ENCODE data around the gene MICU1.

Gene MICU1

DNA sequence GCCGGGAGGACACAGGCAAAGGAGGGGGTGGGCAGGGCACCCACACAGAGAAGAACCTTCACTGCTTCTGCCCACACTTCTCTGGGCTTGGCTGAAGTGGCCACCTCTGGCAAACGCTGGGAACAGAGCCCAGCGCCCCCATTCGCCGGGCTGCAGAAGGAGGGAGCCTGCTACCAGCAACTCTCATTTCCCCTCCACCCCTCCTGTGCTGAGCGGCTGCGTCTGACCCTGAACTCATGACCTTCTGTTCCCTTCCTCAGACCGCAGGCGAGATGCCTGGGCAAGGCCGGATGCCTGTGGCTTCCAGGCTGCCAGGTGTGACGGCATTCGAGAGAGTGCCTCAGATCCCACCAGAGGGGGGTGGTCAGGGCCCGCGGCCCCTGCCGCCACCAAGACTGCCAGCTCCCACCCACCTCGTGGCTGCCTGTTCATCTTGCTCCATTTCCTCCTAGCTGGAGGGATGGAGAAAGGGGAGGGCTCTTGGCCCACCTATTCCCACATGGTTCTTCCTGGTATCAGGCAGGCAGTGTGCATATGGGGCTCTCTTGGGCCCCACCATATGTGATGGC, 291.0 kb downstream of the MICU1 start:
- TF ChIP-seq POLR2A (IDR thresholded peaks at IDR 0.05; ENCODE audit: low read depth, low read length) (no peak; the same call in none of the 2 replicates), POLR2AphosphoS5 (IDR thresholded peaks at IDR 0.05; ENCODE audit: low read depth, low read length) (no peak)
- FAIRE-seq, result peak; percentile 95
- DNase-seq (ENCODE audit: insufficient read length), result peak; percentile 85

DNA sequence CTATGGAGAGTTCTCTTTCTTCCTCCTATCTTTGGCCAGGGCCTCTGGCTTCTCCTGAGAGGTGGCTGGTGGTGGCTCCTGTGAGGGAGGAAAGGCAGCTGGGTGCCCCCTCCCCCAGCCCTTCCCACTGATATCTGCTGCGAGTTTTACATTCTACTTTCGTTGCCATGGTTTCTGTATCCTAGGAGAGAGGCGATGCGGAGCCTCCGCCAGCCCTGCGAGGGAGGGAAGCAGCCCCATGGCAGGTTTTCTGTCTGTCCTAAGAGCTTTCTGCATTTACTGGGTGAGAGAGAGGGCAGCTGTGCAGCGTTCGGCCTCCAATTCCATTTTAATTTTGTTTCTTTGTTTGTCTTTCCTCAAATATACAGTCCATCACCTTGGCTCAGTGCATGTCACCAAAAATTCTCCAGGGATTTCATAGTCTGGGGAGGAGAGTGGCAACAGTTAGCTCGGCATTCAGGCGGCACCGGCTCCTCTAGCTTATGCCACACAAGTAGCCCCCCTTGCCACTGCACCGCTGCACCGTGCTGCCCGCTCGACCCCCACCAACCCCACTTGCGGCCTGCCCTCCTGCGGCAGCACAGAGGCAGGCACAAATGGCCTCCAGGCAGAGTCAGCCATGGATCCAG, 291.6 kb downstream of the MICU1 start:
- no peak for FAIRE-seq
- TF ChIP-seq POLR2A (IDR thresholded peaks at IDR 0.05; ENCODE audit: low read depth, low read length) (no peak), POLR2AphosphoS5 (IDR thresholded peaks at IDR 0.05; ENCODE audit: low read depth, low read length) (no peak), TAF1 (IDR thresholded peaks at IDR 0.05; ENCODE audit: borderline replicate concordance, low read depth, low read length) (no peak)
- no peak for DNase-seq (ENCODE audit: insufficient read length)

DNA sequence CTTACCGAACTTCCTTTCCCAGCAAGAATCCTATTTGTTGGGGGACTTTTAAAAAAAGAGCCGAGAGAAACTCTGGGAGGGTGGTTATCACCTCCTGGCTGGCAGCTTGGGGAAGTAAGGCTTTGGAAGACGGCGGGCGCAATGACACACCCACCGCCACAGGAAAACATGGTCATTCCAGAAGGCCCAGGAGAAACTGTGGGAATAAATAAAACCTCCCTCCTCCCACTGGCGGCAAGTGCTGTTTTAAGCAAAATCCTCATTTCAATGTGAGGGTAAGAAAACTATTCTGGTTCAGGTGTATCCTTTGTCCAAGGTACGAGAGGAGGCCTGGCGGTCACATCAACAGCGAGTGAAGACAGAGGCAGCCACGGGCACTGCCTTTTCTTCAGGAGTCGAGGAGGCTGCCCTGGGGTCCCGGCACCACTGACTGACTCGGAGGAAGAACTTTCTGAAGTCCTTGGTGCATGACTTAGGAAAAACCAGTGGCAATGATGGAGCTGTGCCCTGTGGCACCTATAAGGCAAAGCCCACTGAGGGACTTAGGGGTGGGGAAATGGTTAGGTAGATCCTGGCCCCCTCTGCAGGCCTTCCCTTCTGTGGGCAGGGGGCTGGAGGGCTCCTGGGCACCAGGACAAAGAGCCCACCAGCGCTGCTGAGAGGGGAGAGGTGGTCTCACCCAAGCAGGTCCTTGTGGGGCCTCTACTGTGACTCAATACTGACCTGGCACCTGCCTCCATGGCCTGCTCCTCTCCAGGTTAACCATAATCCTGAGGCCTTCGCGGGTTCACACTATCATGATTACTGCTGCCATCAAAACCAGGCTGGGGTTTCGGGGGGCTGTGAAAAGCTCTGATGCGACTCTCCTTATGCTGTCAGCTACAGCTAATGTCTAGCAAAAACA, 292.5 kb downstream of the MICU1 start:
- FAIRE-seq (no peak), DNase-seq (ENCODE audit: insufficient read length) (no peak)
- TF ChIP-seq POLR2A (IDR thresholded peaks at IDR 0.05; ENCODE audit: low read depth, low read length), result no peak
- peak; percentile 26; the same call in 1 of the 2 replicates for TF ChIP-seq POLR2AphosphoS5 (IDR thresholded peaks at IDR 0.05; ENCODE audit: low read depth, low read length)

DNA sequence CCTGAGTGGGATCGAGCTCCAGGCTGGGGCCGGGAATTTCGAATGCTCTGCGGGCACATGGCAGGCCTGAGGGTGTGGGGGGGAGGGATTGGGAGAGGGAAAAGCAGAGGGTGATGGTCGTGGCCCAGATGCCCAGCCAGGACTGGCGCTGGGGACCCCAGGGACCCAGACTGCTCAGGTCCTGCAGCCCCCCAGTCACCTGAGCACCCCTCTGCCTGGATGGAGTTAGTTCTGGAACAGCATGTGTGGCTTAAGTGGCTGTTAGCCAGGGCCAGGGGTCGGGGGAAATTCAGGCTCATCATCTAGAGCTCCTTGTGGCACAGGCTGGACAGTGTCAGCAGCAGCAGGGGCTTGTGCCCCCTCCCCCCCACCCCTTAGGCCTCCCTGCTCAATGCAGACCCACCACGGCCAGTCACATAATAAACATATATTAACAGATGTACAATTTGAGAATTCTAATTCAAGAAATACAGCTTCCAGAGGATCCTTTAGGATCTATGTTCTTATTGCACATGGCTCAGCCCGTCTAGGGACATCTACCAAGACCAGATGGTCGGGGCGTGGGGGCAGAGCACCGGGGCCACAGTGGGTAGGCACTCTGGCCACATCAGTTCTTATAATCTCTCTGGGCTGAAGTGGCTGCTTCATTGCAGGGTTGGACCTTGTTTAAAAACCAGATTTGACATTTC, 293.3 kb downstream of the MICU1 start:
- DNase-seq (ENCODE audit: insufficient read length), result no peak
- no peak for FAIRE-seq
- no peak for TF ChIP-seq POLR2A (IDR thresholded peaks at IDR 0.05; ENCODE audit: low read depth, low read length)
- no peak for TF ChIP-seq TAF1 (IDR thresholded peaks at IDR 0.05; ENCODE audit: borderline replicate concordance, low read depth, low read length)
- no peak for TF ChIP-seq POLR2AphosphoS5 (IDR thresholded peaks at IDR 0.05; ENCODE audit: low read depth, low read length)

DNA sequence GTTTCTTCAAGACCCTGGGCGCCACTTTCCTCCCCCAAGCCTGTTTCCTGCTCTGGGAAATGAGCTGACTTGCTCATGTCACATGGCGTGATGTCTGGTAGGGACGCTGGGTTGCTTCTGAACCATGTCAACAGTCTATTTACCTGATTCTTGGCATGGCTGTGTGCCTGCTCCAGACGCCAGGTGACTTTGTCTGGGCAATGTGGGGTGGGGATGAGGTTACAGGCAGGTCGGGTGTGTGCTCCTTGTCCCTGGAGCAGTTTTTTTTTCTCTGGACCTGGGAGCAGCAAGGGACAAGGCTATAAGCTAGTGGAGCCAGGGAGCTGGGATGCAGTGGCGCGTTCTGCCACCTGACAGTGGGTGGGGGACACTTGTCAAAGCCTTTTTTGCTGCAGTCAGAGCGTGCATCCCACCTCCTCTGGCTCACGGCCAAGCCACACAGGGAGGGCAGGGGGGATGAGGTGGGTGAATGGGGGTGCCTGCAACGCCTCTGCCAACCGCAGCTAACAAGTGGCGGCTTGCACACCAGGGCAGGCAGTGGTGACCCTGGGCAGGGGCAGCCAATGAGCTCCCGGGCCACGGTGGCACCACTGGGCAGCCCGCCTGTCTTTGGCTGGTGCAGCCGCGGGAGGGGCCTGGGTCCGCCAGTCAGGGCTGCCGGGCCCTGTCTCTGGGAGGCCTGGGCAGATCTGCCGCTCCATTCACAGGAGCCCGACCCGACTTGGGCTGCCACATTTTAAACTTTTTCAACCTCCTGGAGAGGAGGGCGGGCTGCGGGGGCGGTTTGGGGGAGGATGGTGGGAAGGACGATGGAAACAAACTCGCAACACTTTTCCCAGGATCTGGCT, 294.1 kb downstream of the MICU1 start:
- TF ChIP-seq TAF1 (IDR thresholded peaks at IDR 0.05; ENCODE audit: borderline replicate concordance, low read depth, low read length), result no peak
- TF ChIP-seq POLR2AphosphoS5 (IDR thresholded peaks at IDR 0.05; ENCODE audit: low read depth, low read length), result peak; percentile 56; the same call in 1 of the 2 replicates
- DNase-seq (ENCODE audit: insufficient read length) (peak; percentile 64), FAIRE-seq (peak; percentile 70)

DNA sequence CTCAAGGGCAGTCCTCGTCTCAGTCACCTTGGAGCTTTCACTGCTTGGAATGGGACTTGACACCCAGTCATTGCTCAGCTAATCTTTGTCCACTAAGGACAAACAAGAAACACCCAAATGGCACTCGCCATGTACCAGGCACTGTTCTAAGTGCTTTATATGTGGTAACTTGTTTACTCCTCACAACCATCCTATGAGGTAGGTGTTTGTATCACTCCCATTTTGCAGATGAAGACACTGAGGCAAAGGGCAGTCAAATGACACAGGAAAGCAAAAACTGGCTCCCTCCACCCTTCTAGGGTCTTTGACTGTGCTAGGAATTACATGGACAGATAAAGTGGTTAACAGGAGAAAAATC, 295.8 kb downstream of the MICU1 start:
- FAIRE-seq (no peak), DNase-seq (ENCODE audit: insufficient read length) (no peak)
- TF ChIP-seq POLR2AphosphoS5 (IDR thresholded peaks at IDR 0.05; ENCODE audit: low read depth, low read length) (no peak), TAF1 (IDR thresholded peaks at IDR 0.05; ENCODE audit: borderline replicate concordance, low read depth, low read length) (no peak)

DNA sequence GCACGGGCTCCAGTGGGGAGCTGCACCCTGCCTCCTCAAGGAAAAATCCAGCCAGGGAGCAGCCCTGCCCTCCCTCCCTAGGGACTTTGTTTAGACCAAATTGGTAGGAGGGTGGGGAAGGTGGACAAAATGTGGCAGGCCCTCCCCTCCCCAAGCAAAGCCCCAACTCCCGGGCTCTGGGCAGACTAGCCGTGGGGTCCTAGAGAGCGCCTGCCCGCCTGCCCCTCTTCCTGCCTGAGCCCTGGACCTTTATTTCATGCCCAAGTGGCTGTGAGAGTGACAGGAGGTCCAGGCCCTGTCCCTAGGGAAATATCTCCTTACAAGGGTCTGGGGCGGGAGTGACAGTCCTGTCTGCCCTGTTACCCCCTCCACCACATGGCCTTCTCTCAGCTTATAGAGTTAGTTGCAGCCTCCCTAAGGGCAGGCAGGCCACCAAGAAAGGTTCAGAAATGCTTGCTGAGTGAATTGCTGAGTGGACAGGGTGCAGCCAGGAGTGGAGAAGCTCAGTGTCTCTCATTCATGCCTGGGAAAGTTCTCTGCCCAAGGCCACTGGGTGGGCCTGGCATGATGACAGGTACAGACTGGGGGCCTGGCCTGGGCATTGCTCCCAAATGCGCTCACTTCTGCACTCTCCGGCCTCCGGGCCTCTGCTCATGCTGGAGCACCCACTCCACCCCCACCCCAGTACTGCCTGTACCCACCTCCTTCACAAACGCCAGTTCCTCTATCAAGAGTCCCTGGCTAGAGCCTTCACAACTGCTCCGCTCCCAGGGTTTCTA, 296.4 kb downstream of the MICU1 start:
- no peak for FAIRE-seq
- DNase-seq (ENCODE audit: insufficient read length), result no peak
- no peak for TF ChIP-seq TAF1 (IDR thresholded peaks at IDR 0.05; ENCODE audit: borderline replicate concordance, low read depth, low read length)
- no peak for TF ChIP-seq POLR2AphosphoS5 (IDR thresholded peaks at IDR 0.05; ENCODE audit: low read depth, low read length)
- TF ChIP-seq POLR2A (IDR thresholded peaks at IDR 0.05; ENCODE audit: low read depth, low read length), result no peak

DNA sequence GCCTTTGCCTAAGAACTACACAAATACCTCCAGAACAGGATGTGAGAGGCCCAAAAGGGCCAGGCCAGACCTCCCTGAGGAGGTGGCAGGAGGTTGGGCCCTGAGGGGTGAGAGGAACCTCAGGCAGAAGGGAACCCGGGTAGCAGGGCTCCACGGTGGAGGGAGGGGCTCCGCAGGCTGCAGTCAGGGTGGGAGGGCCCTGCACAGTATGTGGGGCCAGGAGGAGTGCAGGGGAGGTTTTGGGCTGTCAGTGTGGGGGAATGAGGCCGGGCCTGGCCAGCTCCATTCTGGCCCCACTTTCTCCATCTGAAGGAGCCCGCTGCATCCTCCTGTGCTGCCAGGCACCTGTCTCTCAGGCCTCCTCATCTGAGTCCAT, 297.1 kb downstream of the MICU1 start:
- no peak for DNase-seq (ENCODE audit: insufficient read length)
- TF ChIP-seq POLR2A (IDR thresholded peaks at IDR 0.05; ENCODE audit: low read depth, low read length), result no peak
- TF ChIP-seq POLR2AphosphoS5 (IDR thresholded peaks at IDR 0.05; ENCODE audit: low read depth, low read length), result no peak
- TF ChIP-seq TAF1 (IDR thresholded peaks at IDR 0.05; ENCODE audit: borderline replicate concordance, low read depth, low read length), result no peak
- FAIRE-seq, result no peak

DNA sequence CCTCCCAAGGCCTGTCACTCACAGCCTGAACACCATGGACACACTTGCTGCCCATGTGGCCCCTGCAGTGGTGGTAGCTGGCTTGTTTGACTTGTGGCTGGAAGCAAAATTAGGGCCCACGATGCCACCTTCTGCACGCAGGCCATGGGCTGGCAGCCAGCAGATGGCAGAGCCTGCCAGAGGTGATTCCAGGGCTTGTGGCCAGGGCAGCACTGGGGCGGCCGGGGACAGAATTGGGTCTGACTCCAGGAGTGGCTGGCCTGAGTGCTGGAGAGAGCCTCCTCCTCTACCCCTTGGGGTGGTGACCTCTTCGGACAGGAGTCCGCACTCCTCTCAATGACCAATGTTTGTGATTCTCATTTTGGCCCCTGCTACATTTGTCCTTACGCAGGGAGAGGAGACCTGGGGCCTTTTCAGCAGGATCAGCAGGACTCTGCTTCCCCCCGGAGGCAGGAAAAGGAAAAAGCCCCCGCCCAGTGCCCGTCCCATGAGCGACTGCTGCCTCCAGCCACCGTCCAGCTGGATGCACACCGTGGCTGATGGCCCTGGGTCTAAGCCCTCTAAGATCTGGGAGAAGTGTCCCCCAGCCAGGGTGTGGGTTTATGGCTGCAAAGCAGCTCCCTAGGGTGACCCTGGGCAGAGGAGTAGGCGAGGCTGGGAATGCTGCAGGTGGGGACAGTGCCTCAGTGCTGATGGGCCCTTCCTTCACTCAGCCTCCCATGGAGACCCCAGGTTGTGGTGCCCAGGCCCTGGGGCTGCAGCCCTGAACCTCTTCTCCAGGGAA, 297.6 kb downstream of the MICU1 start:
- DNase-seq (ENCODE audit: insufficient read length) (no peak), FAIRE-seq (no peak)
- TF ChIP-seq POLR2A (IDR thresholded peaks at IDR 0.05; ENCODE audit: low read depth, low read length), result no peak
- 0 out of 2 replicates have a peak, but pooled peaks have one; percentile 26 for TF ChIP-seq TAF1 (IDR thresholded peaks at IDR 0.05; ENCODE audit: borderline replicate concordance, low read depth, low read length)
- no peak for TF ChIP-seq POLR2AphosphoS5 (IDR thresholded peaks at IDR 0.05; ENCODE audit: low read depth, low read length)
